H9 (cell line): ENCODE measurements around the gene MRPL44. TPM values are rescaled to one million over a fixed set of nuclear protein-coding genes. Genes with fewer than 3 reads are reported as not detected.

ENCODE experiments used
- DNase-seq: peaks from one replicate; pipeline ENCODE4 v3.0.0-alpha.2; 2017
- H2AFZ ChIP-seq: one replicate; pipeline ENCODE4 v1.6.1; 2013; ENCODE audit warnings: mild to moderate bottlenecking, low read length, control low read depth, moderate library complexity
- H2AK5ac ChIP-seq: 2 replicates; pipeline ENCODE4 v1.6.1; 2013; ENCODE audit warnings: low read length, control low read depth, mixed read lengths; ENCODE audit not compliant: insufficient read length
- H2BK120ac ChIP-seq: one replicate; pipeline ENCODE4 v1.6.1; 2013; ENCODE audit warnings: low read depth, mild to moderate bottlenecking, low read length, control low read depth, inconsistent platforms; ENCODE audit not compliant: poor library complexity, severe bottlenecking
- H2BK12ac ChIP-seq: 2 replicates; pipeline ENCODE4 v1.6.1; 2013; ENCODE audit warnings: low read length, control low read depth, mixed read lengths, low read depth; ENCODE audit not compliant: insufficient read length
- H2BK15ac ChIP-seq: 2 replicates; pipeline ENCODE4 v1.6.1; 2013; ENCODE audit warnings: low read depth, low read length, control low read depth
- H2BK20ac ChIP-seq: one replicate; pipeline ENCODE4 v1.6.1; 2013; ENCODE audit warnings: low read depth, mild to moderate bottlenecking, low read length, control low read depth, inconsistent platforms; ENCODE audit not compliant: poor library complexity, severe bottlenecking
- H2BK5ac ChIP-seq: 2 replicates; pipeline ENCODE4 v1.6.1; 2013; ENCODE audit warnings: low read length, control low read depth, mixed read lengths; ENCODE audit not compliant: insufficient read length
- H3K14ac ChIP-seq: 2 replicates; pipeline ENCODE4 v1.6.1; 2013; ENCODE audit warnings: low read length, control low read depth; ENCODE audit not compliant: insufficient read depth
- H3K18ac ChIP-seq: 2 replicates; pipeline ENCODE4 v1.6.1; 2013; ENCODE audit warnings: low read depth, mild to moderate bottlenecking, mixed read lengths, low read length, control low read depth; ENCODE audit not compliant: insufficient read length
- H3K23ac ChIP-seq: 2 replicates; pipeline ENCODE4 v1.6.1; 2013; ENCODE audit warnings: low read length, control low read depth, mixed read lengths, low read depth; ENCODE audit not compliant: insufficient read length
- H3K23me2 ChIP-seq: 2 replicates; pipeline ENCODE4 v1.6.1; 2013; ENCODE audit warnings: low read depth, mild to moderate bottlenecking, mixed read lengths, low read length, control low read depth; ENCODE audit not compliant: insufficient read length, poor library complexity, severe bottlenecking
- H3K27ac ChIP-seq: 2 replicates; pipeline ENCODE4 v1.5.1; 2013; ENCODE audit warnings: low read length, control low read depth, mixed read lengths, low read depth; ENCODE audit not compliant: insufficient read length
- H3K27me3 ChIP-seq: 2 replicates; pipeline ENCODE4 v1.6.1; 2013; ENCODE audit warnings: low read length, control low read depth, inconsistent platforms; ENCODE audit not compliant: insufficient read depth
- H3K4ac ChIP-seq: 2 replicates; pipeline ENCODE4 v1.6.1; 2013; ENCODE audit warnings: low read depth, mild to moderate bottlenecking, control low read depth, inconsistent platforms, low read length, moderate library complexity
- H3K4me1 ChIP-seq: 2 replicates; pipeline ENCODE4 v1.6.1; 2013; ENCODE audit warnings: low read length, control low read depth, inconsistent platforms; ENCODE audit not compliant: insufficient read depth
- H3K4me2 ChIP-seq: 2 replicates; pipeline ENCODE4 v1.6.1; 2013; ENCODE audit warnings: low read length, control low read depth, mixed read lengths; ENCODE audit not compliant: insufficient read length, insufficient read depth
- H3K56ac ChIP-seq: 2 replicates; pipeline ENCODE4 v1.6.1; 2013; ENCODE audit warnings: low read depth, mild to moderate bottlenecking, mixed read lengths, low read length, control low read depth; ENCODE audit not compliant: insufficient read length
- H3K79me1 ChIP-seq: 2 replicates; pipeline ENCODE4 v1.6.1; 2013; ENCODE audit warnings: low read depth, mild to moderate bottlenecking, moderate library complexity, low read length, control low read depth, inconsistent platforms; ENCODE audit not compliant: insufficient read depth, poor library complexity, severe bottlenecking
- H3K79me2 ChIP-seq: 2 replicates; pipeline ENCODE4 v1.6.1; 2013; ENCODE audit warnings: low read length, control low read depth, inconsistent platforms; ENCODE audit not compliant: insufficient read depth
- H3K9ac ChIP-seq: 2 replicates; pipeline ENCODE4 v1.6.1; 2013; ENCODE audit warnings: low read length, control low read depth, mixed read lengths; ENCODE audit not compliant: insufficient read length; ENCODE audit errors: extremely low read depth
- H3K9me3 ChIP-seq: one replicate; pipeline ENCODE4 v1.6.1; 2013; ENCODE audit warnings: low read depth, low read length, inconsistent platforms; ENCODE audit not compliant: control insufficient read depth
- H3T11ph ChIP-seq: one replicate; pipeline ENCODE4 v1.6.1; 2013; ENCODE audit warnings: mild to moderate bottlenecking, low read length, control low read depth, inconsistent platforms
- H4K20me1 ChIP-seq: one replicate; pipeline ENCODE4 v1.6.1; 2013; ENCODE audit not compliant: control insufficient read depth, insufficient read length, insufficient read depth
- H4K5ac ChIP-seq: 2 replicates; pipeline ENCODE4 v1.6.1; 2013; ENCODE audit warnings: low read depth, mild to moderate bottlenecking, mixed read lengths, low read length, control low read depth; ENCODE audit not compliant: insufficient read length
- H4K8ac ChIP-seq: replicated peaks from 2 replicates; pipeline ENCODE4 v1.6.1; 2013; ENCODE audit warnings: low read length, control low read depth, mixed read lengths, low read depth; ENCODE audit not compliant: insufficient read length
- H4K91ac ChIP-seq: 2 replicates; pipeline ENCODE4 v1.6.1; 2013; ENCODE audit warnings: low read depth, mild to moderate bottlenecking, moderate library complexity, mixed read lengths, low read length, control low read depth; ENCODE audit not compliant: insufficient read length
- H3K27ac Mint-ChIP-seq, 3 experiments: 2 replicates in 2 of 3; 3 replicates in 1 of 3; pipeline ENCODE4 v1.8.0; 2020 to 2021; ENCODE audit warnings: mixed read lengths in 3 of 3, mild to moderate bottlenecking in 1 of 3, moderate library complexity in 1 of 3
- H3K27me3 Mint-ChIP-seq: 2 replicates; pipeline ENCODE4 v1.8.0; 2021; ENCODE audit warnings: low read depth, mild to moderate bottlenecking, moderate library complexity, mixed read lengths
- H3K36me3 Mint-ChIP-seq, 3 experiments: 2 replicates in 2 of 3; 3 replicates in 1 of 3; pipeline ENCODE4 v1.8.0; 2020 to 2021; ENCODE audit warnings: low read depth in 3 of 3, mixed read lengths in 3 of 3; ENCODE audit not compliant: insufficient read depth in 1 of 3
- H3K4me1 Mint-ChIP-seq, 2 experiments: 2 replicates each; pipeline ENCODE4 v1.8.0; 2020; ENCODE audit warnings: mixed read lengths in 2 of 2
- H3K4me3 Mint-ChIP-seq, 2 experiments: 2 replicates in 1 of 2; 3 replicates in 1 of 2; pipeline ENCODE4 v1.8.0; 2020 to 2021; ENCODE audit warnings: mild to moderate bottlenecking in 2 of 2, mixed read lengths in 2 of 2, moderate library complexity in 1 of 2
- H3K9me3 Mint-ChIP-seq, 2 experiments: 2 replicates in 1 of 2; 3 replicates in 1 of 2; pipeline ENCODE4 v1.8.0; 2020; ENCODE audit warnings: mild to moderate bottlenecking in 2 of 2, mixed read lengths in 2 of 2, moderate library complexity in 1 of 2
- WGBS: extraction: QIAGEN DNeasy Blood & Tissue Kit; methylation state at CpG from one replicate; pipeline ENCODE4 v1.1.7; 2013; ENCODE audit warnings: missing lambda C conversion rate, low lambda C conversion rate, mixed read lengths; ENCODE audit not compliant: insufficient read length; ENCODE audit errors: extremely low coverage; 5-methylcytosine and 5-hydroxymethylcytosine counted together
- total RNA-seq: library from RNA; stranded (reverse); gene quantifications from 2 replicates; pipeline ENCODE4 v1.2.1, GENCODE V29; 2021
- TF ChIP-seq, protein P1 (sequence below): fragments of 200-600 bp; sonication (generic); conservative IDR thresholded peaks from 3 replicates; pipeline ENCODE4 v1.8.0; 2021; ENCODE audit warnings: antibody characterized with exemption, mild to moderate bottlenecking

Gene MRPL44
- total RNA-seq, 1 experiment from 2014 or later: 46.1 TPM

DNA sequence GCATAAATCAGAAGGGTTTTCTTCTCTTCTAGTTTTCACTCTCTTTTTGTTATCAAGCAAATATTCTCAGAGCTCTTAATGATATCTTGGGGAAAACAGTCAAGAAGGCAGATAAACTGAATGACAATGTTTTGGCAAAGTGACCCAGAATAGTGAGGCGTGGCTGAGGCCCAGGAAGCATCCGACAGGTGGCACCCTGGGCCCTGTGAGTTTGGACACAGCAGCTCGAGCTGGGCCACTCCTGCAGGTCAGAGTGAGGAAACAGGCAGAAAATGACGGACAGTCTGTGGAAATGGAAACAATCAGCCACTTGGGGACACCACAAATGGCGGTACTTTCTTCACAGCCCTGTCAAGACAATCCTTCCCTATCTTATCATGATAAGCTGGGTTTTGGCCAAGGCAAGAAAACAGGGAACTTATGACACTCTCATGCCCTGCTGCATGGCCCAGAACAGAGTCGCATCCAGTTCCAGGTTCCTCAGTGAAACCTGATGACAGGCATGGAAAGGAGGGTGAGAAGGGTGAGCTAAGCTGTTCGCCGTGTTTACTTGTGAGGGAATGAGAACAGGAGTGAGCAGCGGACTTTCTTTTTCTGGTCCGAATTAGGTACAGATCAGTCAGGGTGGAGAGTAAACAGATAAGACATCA is 32.1 kb downstream of the MRPL44 start:
- H4K8ac ChIP-seq: no peak overlapping the region
- peaks cover 0 to 5% (median 5%) of the 10 kb centered on the region in 3 experiments; a peak in 4 of 7 replicates for H3K36me3 Mint-ChIP-seq

More for the DNA sequence above, 32.1 kb downstream of the MRPL44 start:
- H3K4me1 ChIP-seq: no peaks in the 10 kb centered on the region
- DNase-seq: no peak
- H2AFZ ChIP-seq: no peak overlapping the region
- no peak overlapping the region for H4K91ac ChIP-seq
- WGBS: no CpG with 5 or more reads among the region's 10 CpGs
- no peak overlapping the region for H3T11ph ChIP-seq
- no peaks in the 10 kb centered on the region for H3K79me2 ChIP-seq
- no peak overlapping the region for H2BK20ac ChIP-seq
- no peak overlapping the region for H3K9ac ChIP-seq
- H3K4me2 ChIP-seq: no peak overlapping the region
- TF ChIP-seq, protein P1, sequence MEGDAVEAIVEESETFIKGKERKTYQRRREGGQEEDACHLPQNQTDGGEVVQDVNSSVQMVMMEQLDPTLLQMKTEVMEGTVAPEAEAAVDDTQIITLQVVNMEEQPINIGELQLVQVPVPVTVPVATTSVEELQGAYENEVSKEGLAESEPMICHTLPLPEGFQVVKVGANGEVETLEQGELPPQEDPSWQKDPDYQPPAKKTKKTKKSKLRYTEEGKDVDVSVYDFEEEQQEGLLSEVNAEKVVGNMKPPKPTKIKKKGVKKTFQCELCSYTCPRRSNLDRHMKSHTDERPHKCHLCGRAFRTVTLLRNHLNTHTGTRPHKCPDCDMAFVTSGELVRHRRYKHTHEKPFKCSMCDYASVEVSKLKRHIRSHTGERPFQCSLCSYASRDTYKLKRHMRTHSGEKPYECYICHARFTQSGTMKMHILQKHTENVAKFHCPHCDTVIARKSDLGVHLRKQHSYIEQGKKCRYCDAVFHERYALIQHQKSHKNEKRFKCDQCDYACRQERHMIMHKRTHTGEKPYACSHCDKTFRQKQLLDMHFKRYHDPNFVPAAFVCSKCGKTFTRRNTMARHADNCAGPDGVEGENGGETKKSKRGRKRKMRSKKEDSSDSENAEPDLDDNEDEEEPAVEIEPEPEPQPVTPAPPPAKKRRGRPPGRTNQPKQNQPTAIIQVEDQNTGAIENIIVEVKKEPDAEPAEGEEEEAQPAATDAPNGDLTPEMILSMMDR: peak; percentile 60
- H2BK5ac ChIP-seq: no peak overlapping the region
- Mint-ChIP-seq H3K27ac (peak overlapping the region in 2 of 3 experiments; percentile 11 to 53; a peak in 2 of 7 replicates), H3K4me1 (peaks cover 6 to 11% of the 10 kb centered on the region in 2 experiments; a peak in 3 of 4 replicates), H3K4me3 (no peak overlapping the region), H3K27me3 (no peaks in the 10 kb centered on the region), H3K9me3 (no peaks in the 10 kb centered on the region)
- no peak overlapping the region for H3K18ac ChIP-seq
- no peaks in the 10 kb centered on the region for H3K27me3 ChIP-seq
- H3K23ac ChIP-seq: no peak overlapping the region
- H2AK5ac ChIP-seq: no peak overlapping the region
- H3K79me1 ChIP-seq: no peaks in the 10 kb centered on the region
- H2BK15ac ChIP-seq: no peak overlapping the region
- H3K23me2 ChIP-seq: no peaks in the 10 kb centered on the region
- no peaks in the 10 kb centered on the region for H3K9me3 ChIP-seq
- H2BK120ac ChIP-seq: no peak overlapping the region
- H3K27ac ChIP-seq: no peak overlapping the region
- no peak overlapping the region for H3K56ac ChIP-seq
- no peak overlapping the region for H3K14ac ChIP-seq
- H2BK12ac ChIP-seq: no peak overlapping the region
- H3K4ac ChIP-seq: no peak overlapping the region
- H4K20me1 ChIP-seq: no peaks in the 10 kb centered on the region
- no peak overlapping the region for H4K5ac ChIP-seq
